Dendritic cell treated with granulocyte-macrophage colony-stimulating factor and Interleukin-4, amounts not matched to agents 40 ng/mL and 50 ng/mL, for 4 days (primary cell): Measurements from ENCODE around the gene TRDN.
"Not testable (repeated sequence)": the region's sequence is repeated elsewhere in the genome, so short reads cannot be mapped to it uniquely, and the experiment has no call there.

Experiments used
- H3K27ac Mint-ChIP-seq: one replicate; pipeline ENCODE4 v1.8.0; 2022; ENCODE audit warnings: mild to moderate bottlenecking, mixed read lengths
- H3K27me3 Mint-ChIP-seq: one replicate; pipeline ENCODE4 v1.8.0; 2022; ENCODE audit warnings: mild to moderate bottlenecking, mixed read lengths
- H3K36me3 Mint-ChIP-seq: one replicate; pipeline ENCODE4 v1.8.0; 2022; ENCODE audit warnings: low read depth, mixed read lengths
- H3K4me1 Mint-ChIP-seq: one replicate; pipeline ENCODE4 v1.8.0; 2022; ENCODE audit warnings: low read depth, mixed read lengths
- H3K4me3 Mint-ChIP-seq: one replicate; pipeline ENCODE4 v1.8.0; 2022; ENCODE audit warnings: mild to moderate bottlenecking, moderate library complexity, mixed read lengths
- H3K9me3 Mint-ChIP-seq: one replicate; pipeline ENCODE4 v1.8.0; 2022; ENCODE audit warnings: mixed read lengths
- intact Hi-C: fragments of 100-400 bp; cut with micrococcal nuclease; formaldehyde crosslinking; loops from one replicate; pipeline ENCODE4 v1.15.0; 2022

Gene TRDN

GRCh38 chr6:123610779-123611178, 26.0 kb downstream of the TRDN start:
- H3K4me1 Mint-ChIP-seq = no peaks in the 10 kb centered on the region
- no peak overlapping the region for H3K27ac Mint-ChIP-seq
- intact Hi-C loops = no loop called here
- H3K36me3 Mint-ChIP-seq = no peaks in the 10 kb centered on the region
- H3K27me3 Mint-ChIP-seq = no peaks in the 10 kb centered on the region
- H3K4me3 Mint-ChIP-seq = no peak overlapping the region
- no peaks in the 10 kb centered on the region for H3K9me3 Mint-ChIP-seq

GRCh38 chr6:123604067-123604466, 32.7 kb downstream of the TRDN start:
- no peaks in the 10 kb centered on the region for H3K36me3 Mint-ChIP-seq
- no peak overlapping the region for H3K27ac Mint-ChIP-seq
- intact Hi-C loops = no loop called here
- no peaks in the 10 kb centered on the region for H3K4me1 Mint-ChIP-seq
- H3K4me3 Mint-ChIP-seq = no peak overlapping the region
- no peaks in the 10 kb centered on the region for H3K9me3 Mint-ChIP-seq
- H3K27me3 Mint-ChIP-seq = no peaks in the 10 kb centered on the region

- intact Hi-C loops = no loop called here
- Mint-ChIP-seq H3K27ac (no peak overlapping the region), H3K4me3 (no peak overlapping the region), H3K36me3 (no peaks in the 10 kb centered on the region), H3K9me3 (peaks cover 15% of the 10 kb centered on the region), H3K4me1 (no peaks in the 10 kb centered on the region), H3K27me3 (no peaks in the 10 kb centered on the region)
Observed at GRCh38 chr6:123598011-123598410, 38.7 kb downstream of the TRDN start.

- Mint-ChIP-seq H3K27ac (no peak overlapping the region), H3K4me3 (no peak overlapping the region), H3K36me3 (no peaks in the 10 kb centered on the region), H3K27me3 (no peaks in the 10 kb centered on the region), H3K9me3 (peaks cover 15% of the 10 kb centered on the region), H3K4me1 (no peaks in the 10 kb centered on the region)
- intact Hi-C loops = no loop called here
Observed at GRCh38 chr6:123594776-123595175, 42.0 kb downstream of the TRDN start.

- Mint-ChIP-seq H3K27ac (no peak overlapping the region), H3K27me3 (no peaks in the 10 kb centered on the region), H3K4me1 (no peaks in the 10 kb centered on the region), H3K4me3 (no peak overlapping the region), H3K9me3 (peaks cover 15% of the 10 kb centered on the region), H3K36me3 (no peaks in the 10 kb centered on the region)
- intact Hi-C loops = no loop called here
Observed at GRCh38 chr6:123592426-123592825, 44.3 kb downstream of the TRDN start.

- Mint-ChIP-seq H3K27me3 (no peaks in the 10 kb centered on the region), H3K36me3 (no peaks in the 10 kb centered on the region), H3K4me1 (no peaks in the 10 kb centered on the region), H3K27ac (no peak overlapping the region), H3K4me3 (no peak overlapping the region), H3K9me3 (peaks cover 15% of the 10 kb centered on the region)
- intact Hi-C loops = no loop called here
Observed at GRCh38 chr6:123589973-123590372, 46.8 kb downstream of the TRDN start.

- peaks cover 22% of the 10 kb centered on the region for H3K9me3 Mint-ChIP-seq
- no peak overlapping the region for H3K27ac Mint-ChIP-seq
- intact Hi-C loops = no loop called here
- no peaks in the 10 kb centered on the region for H3K4me1 Mint-ChIP-seq
- H3K36me3 Mint-ChIP-seq = no peaks in the 10 kb centered on the region
- no peak overlapping the region for H3K4me3 Mint-ChIP-seq
- no peaks in the 10 kb centered on the region for H3K27me3 Mint-ChIP-seq
Observed at GRCh38 chr6:123589317-123589716, 47.4 kb downstream of the TRDN start.

- intact Hi-C loops = no loop called here
Observed at GRCh38 chr6:123588546-123588895, 48.2 kb downstream of the TRDN start.

GRCh38 chr6:123587838-123588545, 48.8 kb downstream of the TRDN start:
- H3K9me3 Mint-ChIP-seq = peaks cover 35% of the 10 kb centered on the region
- H3K36me3 Mint-ChIP-seq = no peaks in the 10 kb centered on the region
- H3K27me3 Mint-ChIP-seq = no peaks in the 10 kb centered on the region
- no peak overlapping the region for H3K27ac Mint-ChIP-seq
- no peaks in the 10 kb centered on the region for H3K4me1 Mint-ChIP-seq
- intact Hi-C loops = no loop called here
- no peak overlapping the region for H3K4me3 Mint-ChIP-seq

More at GRCh38 chr6:123588546-123588895, 48.2 kb downstream of the TRDN start:
- no peaks in the 10 kb centered on the region for H3K27me3 Mint-ChIP-seq
- no peaks in the 10 kb centered on the region for H3K4me1 Mint-ChIP-seq
- H3K9me3 Mint-ChIP-seq = peaks cover 30% of the 10 kb centered on the region
- H3K4me3 Mint-ChIP-seq = no peak overlapping the region
- H3K36me3 Mint-ChIP-seq = no peaks in the 10 kb centered on the region
- no peak overlapping the region for H3K27ac Mint-ChIP-seq

- H3K36me3 Mint-ChIP-seq, H3K27me3 Mint-ChIP-seq, H3K4me3 Mint-ChIP-seq, H3K27ac Mint-ChIP-seq, H3K4me1 Mint-ChIP-seq, intact Hi-C loops: not testable (repeated sequence)
- H3K9me3 Mint-ChIP-seq = peaks cover 41% of the 10 kb centered on the region
Observed at GRCh38 chr6:123587407-123587806, 49.3 kb downstream of the TRDN start.

- H3K9me3 Mint-ChIP-seq = peaks cover 37% of the 10 kb centered on the region
- intact Hi-C loops = no loop called here
- no peak overlapping the region for H3K4me3 Mint-ChIP-seq
Observed at GRCh38 chr6:123580331-123580730, 56.4 kb downstream of the TRDN start.

GRCh38 chr6:123575188-123575587, 61.6 kb downstream of the TRDN start:
- H3K4me3 Mint-ChIP-seq = no peak overlapping the region
- no peaks in the 10 kb centered on the region for H3K9me3 Mint-ChIP-seq
- no peaks in the 10 kb centered on the region for H3K27me3 Mint-ChIP-seq
- H3K4me1 Mint-ChIP-seq = no peaks in the 10 kb centered on the region
- no peak overlapping the region for H3K27ac Mint-ChIP-seq
- no peaks in the 10 kb centered on the region for H3K36me3 Mint-ChIP-seq
- intact Hi-C loops = no loop called here

More at GRCh38 chr6:123580331-123580730, 56.4 kb downstream of the TRDN start:
- H3K4me1 Mint-ChIP-seq = no peaks in the 10 kb centered on the region
- H3K36me3 Mint-ChIP-seq = no peaks in the 10 kb centered on the region
- H3K27ac Mint-ChIP-seq = no peak overlapping the region
- no peaks in the 10 kb centered on the region for H3K27me3 Mint-ChIP-seq

GRCh38 chr6:123570813-123571684, 65.7 kb downstream of the TRDN start:
- no peak overlapping the region for H3K4me3 Mint-ChIP-seq
- H3K4me1 Mint-ChIP-seq = no peaks in the 10 kb centered on the region
- H3K36me3 Mint-ChIP-seq = no peaks in the 10 kb centered on the region
- no peak overlapping the region for H3K27ac Mint-ChIP-seq
- no peaks in the 10 kb centered on the region for H3K27me3 Mint-ChIP-seq
- no peaks in the 10 kb centered on the region for H3K9me3 Mint-ChIP-seq
- intact Hi-C loops = no loop called here

- Mint-ChIP-seq H3K36me3 (no peaks in the 10 kb centered on the region), H3K27ac (no peak overlapping the region), H3K9me3 (no peaks in the 10 kb centered on the region), H3K27me3 (no peaks in the 10 kb centered on the region), H3K4me3 (no peak overlapping the region), H3K4me1 (no peaks in the 10 kb centered on the region)
- intact Hi-C loops = no loop called here
Observed at GRCh38 chr6:123569575-123569974, 67.2 kb downstream of the TRDN start.
